Measurements from ENCODE around the gene ZNF311.

GRCh38 chr6:28977341-28978132 is 27.6 kb downstream of the ZNF311 start:
- TF ChIP-seq POLR2A (IDR thresholded peaks at IDR 0.05) (no peak), CTCF (IDR thresholded peaks at IDR 0.05) (no peak)
